OCI-LY3 (cell line): Measurements from ENCODE around the gene KIF1A.
"Not testable (repeated sequence)": the region's sequence is repeated elsewhere in the genome, so short reads cannot be mapped to it uniquely, and the experiment has no call there.

Experiments used
- CTCF ChIP-seq: fragments of 200-600, 300-600 bp; sonication (generic); IDR thresholded peaks from 2 replicates; pipeline ENCODE4 v1.5.1; 2014; ENCODE audit warnings: antibody characterized with exemption, low read length, low read depth
- EZH2phosphoT487 ChIP-seq: fragments of 200-600 bp; shearing (Covaris generic); IDR thresholded peaks from 2 replicates; pipeline ENCODE4 v1.6.1; 2018; ENCODE audit warnings: antibody characterized with exemption, mixed run types, low read depth

- not testable (repeated sequence) for TF ChIP-seq CTCF, EZH2phosphoT487
Observed at GRCh38 chr2:240691631-240692420, 128.2 kb downstream of the KIF1A start, which contains the start of gene AQP12A.
